HL-60 (cell line): ENCODE results near the gene SLC25A18.

Experiments
- GABPA ChIP-seq: IDR thresholded peaks from 2 replicates; pipeline ENCODE4 v1.6.1; 2012; ENCODE audit warnings: low read depth
- POLR2AphosphoS5 ChIP-seq: IDR thresholded peaks from 2 replicates; pipeline ENCODE4 v1.6.1; 2012; ENCODE audit warnings: low read depth
- TF ChIP-seq, protein P1 (sequence below): IDR thresholded peaks from one replicate; pipeline ENCODE4 v1.5.1; 2011; ENCODE audit warnings: low read length, control low read depth, inconsistent platforms; ENCODE audit not compliant: insufficient read depth
- TF ChIP-seq, protein P2 (sequence below): IDR thresholded peaks from 2 replicates; pipeline ENCODE4 v1.6.1; 2012; ENCODE audit warnings: low read depth; ENCODE audit not compliant: insufficient replicate concordance

DNA sequence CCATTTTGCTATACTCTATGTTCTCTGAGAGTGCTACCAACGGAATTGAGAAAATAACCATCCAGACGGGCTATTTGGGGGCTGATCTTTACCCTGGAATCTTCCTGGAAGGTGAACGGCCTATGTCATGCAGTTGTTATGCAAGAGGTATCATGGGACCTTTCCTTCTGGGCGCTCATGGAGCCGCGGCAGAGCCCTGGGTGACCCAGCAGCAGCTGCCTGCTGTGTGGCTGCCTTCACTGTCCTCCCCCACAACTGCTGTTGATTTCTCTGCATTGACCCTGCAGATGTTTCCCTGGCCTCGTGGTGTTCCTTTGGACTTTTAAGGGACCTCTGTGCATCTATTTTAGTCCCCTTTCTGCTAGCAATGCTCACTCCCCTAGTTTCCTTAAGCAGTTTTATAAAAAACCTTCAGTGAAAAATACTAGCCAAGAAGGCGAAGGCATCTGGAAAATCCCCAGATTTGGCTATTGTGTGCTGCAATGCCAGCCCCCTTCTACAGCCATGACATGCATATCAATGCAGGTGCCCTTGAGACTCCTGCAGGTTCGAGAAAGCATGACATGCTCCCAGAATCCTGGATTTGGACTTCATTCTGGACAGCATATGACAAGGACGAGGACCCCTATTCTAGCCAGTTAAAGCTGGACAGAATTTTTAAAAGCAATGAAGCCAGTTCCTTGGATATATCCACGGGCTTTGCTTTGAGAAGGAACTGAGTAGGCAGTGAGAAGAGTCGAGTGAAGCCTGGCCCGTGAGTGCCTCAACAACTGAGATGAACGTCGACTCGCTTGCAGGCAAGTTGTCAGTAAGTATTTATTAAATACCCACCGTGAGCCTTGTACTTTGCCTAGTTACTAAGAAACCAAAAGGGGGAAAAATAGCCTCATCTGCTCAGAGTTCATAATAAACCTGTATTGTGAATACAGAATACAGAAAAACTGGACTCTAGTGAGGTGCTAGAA is at the start of gene SLC25A18:
- TF ChIP-seq, protein P1, sequence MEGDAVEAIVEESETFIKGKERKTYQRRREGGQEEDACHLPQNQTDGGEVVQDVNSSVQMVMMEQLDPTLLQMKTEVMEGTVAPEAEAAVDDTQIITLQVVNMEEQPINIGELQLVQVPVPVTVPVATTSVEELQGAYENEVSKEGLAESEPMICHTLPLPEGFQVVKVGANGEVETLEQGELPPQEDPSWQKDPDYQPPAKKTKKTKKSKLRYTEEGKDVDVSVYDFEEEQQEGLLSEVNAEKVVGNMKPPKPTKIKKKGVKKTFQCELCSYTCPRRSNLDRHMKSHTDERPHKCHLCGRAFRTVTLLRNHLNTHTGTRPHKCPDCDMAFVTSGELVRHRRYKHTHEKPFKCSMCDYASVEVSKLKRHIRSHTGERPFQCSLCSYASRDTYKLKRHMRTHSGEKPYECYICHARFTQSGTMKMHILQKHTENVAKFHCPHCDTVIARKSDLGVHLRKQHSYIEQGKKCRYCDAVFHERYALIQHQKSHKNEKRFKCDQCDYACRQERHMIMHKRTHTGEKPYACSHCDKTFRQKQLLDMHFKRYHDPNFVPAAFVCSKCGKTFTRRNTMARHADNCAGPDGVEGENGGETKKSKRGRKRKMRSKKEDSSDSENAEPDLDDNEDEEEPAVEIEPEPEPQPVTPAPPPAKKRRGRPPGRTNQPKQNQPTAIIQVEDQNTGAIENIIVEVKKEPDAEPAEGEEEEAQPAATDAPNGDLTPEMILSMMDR: no peak
- TF ChIP-seq POLR2AphosphoS5 (no peak), GABPA (no peak)
- TF ChIP-seq, protein P2, sequence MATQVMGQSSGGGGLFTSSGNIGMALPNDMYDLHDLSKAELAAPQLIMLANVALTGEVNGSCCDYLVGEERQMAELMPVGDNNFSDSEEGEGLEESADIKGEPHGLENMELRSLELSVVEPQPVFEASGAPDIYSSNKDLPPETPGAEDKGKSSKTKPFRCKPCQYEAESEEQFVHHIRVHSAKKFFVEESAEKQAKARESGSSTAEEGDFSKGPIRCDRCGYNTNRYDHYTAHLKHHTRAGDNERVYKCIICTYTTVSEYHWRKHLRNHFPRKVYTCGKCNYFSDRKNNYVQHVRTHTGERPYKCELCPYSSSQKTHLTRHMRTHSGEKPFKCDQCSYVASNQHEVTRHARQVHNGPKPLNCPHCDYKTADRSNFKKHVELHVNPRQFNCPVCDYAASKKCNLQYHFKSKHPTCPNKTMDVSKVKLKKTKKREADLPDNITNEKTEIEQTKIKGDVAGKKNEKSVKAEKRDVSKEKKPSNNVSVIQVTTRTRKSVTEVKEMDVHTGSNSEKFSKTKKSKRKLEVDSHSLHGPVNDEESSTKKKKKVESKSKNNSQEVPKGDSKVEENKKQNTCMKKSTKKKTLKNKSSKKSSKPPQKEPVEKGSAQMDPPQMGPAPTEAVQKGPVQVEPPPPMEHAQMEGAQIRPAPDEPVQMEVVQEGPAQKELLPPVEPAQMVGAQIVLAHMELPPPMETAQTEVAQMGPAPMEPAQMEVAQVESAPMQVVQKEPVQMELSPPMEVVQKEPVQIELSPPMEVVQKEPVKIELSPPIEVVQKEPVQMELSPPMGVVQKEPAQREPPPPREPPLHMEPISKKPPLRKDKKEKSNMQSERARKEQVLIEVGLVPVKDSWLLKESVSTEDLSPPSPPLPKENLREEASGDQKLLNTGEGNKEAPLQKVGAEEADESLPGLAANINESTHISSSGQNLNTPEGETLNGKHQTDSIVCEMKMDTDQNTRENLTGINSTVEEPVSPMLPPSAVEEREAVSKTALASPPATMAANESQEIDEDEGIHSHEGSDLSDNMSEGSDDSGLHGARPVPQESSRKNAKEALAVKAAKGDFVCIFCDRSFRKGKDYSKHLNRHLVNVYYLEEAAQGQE: no peak
